OCI-LY1 (cell line): ENCODE measurements around the gene TNNC1.

ENCODE experiments used
- H2AFZ ChIP-seq: fragments of 200-600 bp; sonication (generic), shearing (Covaris generic); 2 replicates; pipeline ENCODE4 v1.6.0; 2014; ENCODE audit warnings: antibody characterized with exemption, mild to moderate bottlenecking, low read length
- H3F3A ChIP-seq: fragments of 200-600 bp; sonication (generic), shearing (Covaris generic); 2 replicates; pipeline ENCODE4 v1.6.0; 2014; ENCODE audit warnings: mild to moderate bottlenecking, antibody characterized with exemption, low read length, moderate library complexity; ENCODE audit not compliant: insufficient read depth
- H3K27ac ChIP-seq: fragments of 200-600 bp; sonication (generic); 2 replicates; pipeline ENCODE4 v1.5.1; 2014; ENCODE audit warnings: low read length, mixed run types, mild to moderate bottlenecking, low read depth; ENCODE audit not compliant: poor library complexity, severe bottlenecking
- H3K27me3 ChIP-seq: fragments of 200-600 bp; sonication (generic); 2 replicates; pipeline ENCODE4 v1.6.0; 2014; ENCODE audit warnings: antibody characterized with exemption, mild to moderate bottlenecking, low read length, moderate library complexity; ENCODE audit not compliant: insufficient read depth
- H3K36me3 ChIP-seq: fragments of 200-600 bp; sonication (generic); 2 replicates; pipeline ENCODE4 v1.6.1; 2014; ENCODE audit warnings: mild to moderate bottlenecking, antibody characterized with exemption, low read length, moderate library complexity, mixed read lengths; ENCODE audit not compliant: insufficient read depth
- H3K4me1 ChIP-seq: fragments of 200-600 bp; sonication (generic); 2 replicates; pipeline ENCODE4 v1.5.1; 2014; ENCODE audit warnings: mild to moderate bottlenecking, low read length, moderate library complexity; ENCODE audit not compliant: insufficient read depth, severe bottlenecking
- H3K4me2 ChIP-seq: fragments of 200-600 bp; sonication (generic), shearing (Covaris generic); 2 replicates; pipeline ENCODE4 v1.6.1; 2014; ENCODE audit warnings: low read length
- H3K4me3 ChIP-seq: fragments of 200-600 bp; sonication (generic); 2 replicates; pipeline ENCODE4 v1.5.1; 2014; ENCODE audit warnings: low read length, low read depth, mild to moderate bottlenecking, mixed read lengths; ENCODE audit not compliant: poor library complexity, severe bottlenecking
- H3K79me2 ChIP-seq: fragments of 200-600 bp; shearing (Covaris generic); 2 replicates; pipeline ENCODE4 v1.6.1; 2016; ENCODE audit warnings: mixed run types, low read length, mixed read lengths; ENCODE audit not compliant: insufficient read depth
- H3K9ac ChIP-seq: fragments of 200-600 bp; sonication (generic), shearing (Covaris generic); 2 replicates; pipeline ENCODE4 v1.6.1; 2014; ENCODE audit warnings: mild to moderate bottlenecking, low read length, mixed read lengths
- H3K9me2 ChIP-seq: fragments of 200-600 bp; sonication (generic), shearing (Covaris generic); 2 replicates; pipeline ENCODE4 v1.6.1; 2014; ENCODE audit warnings: low read depth, mild to moderate bottlenecking, low read length, mixed read lengths
- H3K9me3 ChIP-seq: fragments of 200-600 bp; shearing (Covaris generic); 2 replicates; pipeline ENCODE4 v1.6.1; 2014; ENCODE audit warnings: low read length, mixed read lengths
- H4K20me1 ChIP-seq: fragments of 200-600 bp; sonication (generic), shearing (Covaris generic); 2 replicates; pipeline ENCODE4 v1.6.0; 2016; ENCODE audit warnings: mild to moderate bottlenecking, low read length; ENCODE audit not compliant: insufficient read depth
- CTCF ChIP-seq: fragments of 200-600 bp; sonication (generic), shearing (Covaris generic); IDR thresholded peaks from 2 replicates; pipeline ENCODE4 v1.5.1; 2017; ENCODE audit warnings: mild to moderate bottlenecking, antibody characterized with exemption, low read length, moderate library complexity, mixed read lengths
- EZH2 ChIP-seq: fragments of 200-600 bp; sonication (generic), shearing (Covaris generic); IDR thresholded peaks from 2 replicates; pipeline ENCODE4 v1.8.0; 2017; ENCODE audit warnings: borderline replicate concordance, mixed run types, mild to moderate bottlenecking, antibody characterized with exemption, low read length, moderate library complexity, mixed read lengths

Gene TNNC1

DNA sequence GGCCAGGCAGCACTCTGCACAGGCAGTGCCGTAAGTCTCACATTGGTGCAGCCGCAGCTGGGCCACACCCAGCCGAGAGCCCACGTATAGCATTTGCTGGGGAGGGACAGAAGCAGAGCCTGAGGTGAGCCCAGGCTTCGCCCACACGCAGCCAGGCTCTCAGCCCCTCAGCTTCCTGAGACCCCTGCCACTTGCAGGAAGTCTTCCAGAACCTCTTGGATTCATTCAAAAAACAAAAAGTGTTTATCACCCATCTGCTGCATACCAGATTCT, 15.8 kb downstream of the TNNC1 start:
- Histone ChIP-seq H3K9me3 (no peaks in the 10 kb centered on the region), H3K9me2 (no peaks in the 10 kb centered on the region), H3K4me2 (no peak overlapping the region), H4K20me1 (no peaks in the 10 kb centered on the region), H3F3A (no peaks in the 10 kb centered on the region), H3K79me2 (no peaks in the 10 kb centered on the region), H3K4me3 (no peak overlapping the region), H3K27me3 (peaks cover 6% of the 10 kb centered on the region; the same call in 1 of the 2 replicates), H2AFZ (no peak overlapping the region), H3K9ac (no peak overlapping the region), H3K27ac (no peak overlapping the region), H3K4me1 (peaks cover 4% of the 10 kb centered on the region), H3K36me3 (no peaks in the 10 kb centered on the region)
- TF ChIP-seq CTCF (no peak), EZH2 (no peak)

- H3F3A ChIP-seq = no peaks in the 10 kb centered on the region
- peaks cover 4% of the 10 kb centered on the region for H3K4me1 ChIP-seq
- no peak overlapping the region for H2AFZ ChIP-seq
- peaks cover 6% of the 10 kb centered on the region; the same call in 1 of the 2 replicates for H3K27me3 ChIP-seq
- H3K9ac ChIP-seq = no peak overlapping the region
- no peak overlapping the region for H3K27ac ChIP-seq
- no peaks in the 10 kb centered on the region for H3K79me2 ChIP-seq
- no peak for TF ChIP-seq EZH2
- TF ChIP-seq CTCF = no peak
- H4K20me1 ChIP-seq = no peaks in the 10 kb centered on the region
- H3K9me3 ChIP-seq = no peaks in the 10 kb centered on the region
- no peak overlapping the region for H3K4me3 ChIP-seq
- no peaks in the 10 kb centered on the region for H3K36me3 ChIP-seq
- H3K4me2 ChIP-seq = no peak overlapping the region
- no peaks in the 10 kb centered on the region for H3K9me2 ChIP-seq
Measured at GRCh38 chr3:52437326-52438103, 16.3 kb downstream of the TNNC1 start.

DNA sequence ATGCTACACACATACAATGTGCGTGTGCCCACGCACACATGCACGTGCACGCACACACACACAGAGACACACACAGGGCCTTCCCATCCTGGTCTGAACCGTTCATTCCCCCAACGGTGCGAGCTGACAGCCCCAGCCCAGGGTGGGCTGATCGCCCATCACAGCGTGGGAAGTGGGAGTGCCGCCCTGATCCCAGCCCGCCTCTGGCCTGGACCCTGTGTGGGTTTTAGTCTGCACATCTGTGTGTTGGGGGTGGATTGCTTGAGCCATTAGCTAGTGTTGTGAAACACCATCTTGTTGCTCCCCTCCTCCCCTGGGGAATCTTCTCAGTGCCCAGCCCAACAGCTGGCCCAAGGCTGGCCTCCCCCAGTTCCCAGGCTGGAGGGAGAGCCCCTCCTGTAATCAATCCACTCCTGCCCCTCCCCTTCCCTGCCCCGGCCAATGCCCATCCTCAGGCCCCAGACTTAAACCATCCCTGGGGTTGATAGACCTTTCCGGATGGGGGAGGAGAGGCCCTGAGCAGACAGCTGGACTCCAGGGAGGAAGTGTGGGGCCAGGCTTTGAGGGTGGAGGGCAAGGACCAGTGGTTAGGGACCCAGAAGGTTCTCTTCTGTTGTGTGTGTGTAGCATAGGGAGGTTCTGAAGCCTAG, 17.2 kb downstream of the TNNC1 start:
- no peak overlapping the region for H3K4me2 ChIP-seq

More for the DNA sequence above, 17.2 kb downstream of the TNNC1 start:
- no peaks in the 10 kb centered on the region for H3K9me3 ChIP-seq
- H3K27ac ChIP-seq = no peak overlapping the region
- no peak overlapping the region for H2AFZ ChIP-seq
- H3K36me3 ChIP-seq = no peaks in the 10 kb centered on the region
- TF ChIP-seq EZH2 = no peak
- TF ChIP-seq CTCF = no peak
- no peaks in the 10 kb centered on the region for H3K79me2 ChIP-seq
- peaks cover 4% of the 10 kb centered on the region for H3K4me1 ChIP-seq
- no peak overlapping the region for H3K9ac ChIP-seq
- peaks cover 6% of the 10 kb centered on the region; the same call in 1 of the 2 replicates for H3K27me3 ChIP-seq
- H3K9me2 ChIP-seq = no peaks in the 10 kb centered on the region
- H4K20me1 ChIP-seq = no peaks in the 10 kb centered on the region
- H3F3A ChIP-seq = no peaks in the 10 kb centered on the region
- H3K4me3 ChIP-seq = no peak overlapping the region
